ENCODE measurements around the gene BBOF1.
"Not testable (repeated sequence)": the region's sequence is repeated elsewhere in the genome, so short reads cannot be mapped to it uniquely, and the experiment has no call there.

The BBOF1 gene

GRCh38 chr14:74105381-74105780 lies 86.2 kb downstream of the BBOF1 start:
- no peak for DNase-seq

GRCh38 chr14:74109369-74109768 lies 90.2 kb downstream of the BBOF1 start:
- no peak for DNase-seq

- DNase-seq = not testable (repeated sequence)
Measured at GRCh38 chr14:74111395-74112216, 92.5 kb downstream of the BBOF1 start.

Measured in NCI-H1436 treated with DMSO at 0.1 percent for 48 hours (cell line).